T-helper 1 cell treated with Interleukin-12 subunit alpha and Interleukin-12 subunit beta and Interleukin-4 antibody, amounts not matched to agents 30 ng/mL and 1 ng/mL, for 36 hours (primary cell): ENCODE data around the gene APOL6. TPM values are rescaled to one million over a fixed set of nuclear protein-coding genes. Genes with fewer than 3 reads are reported as not detected.
"Not testable (repeated sequence)": the region's sequence is repeated elsewhere in the genome, so short reads cannot be mapped to it uniquely, and the experiment has no call there.

ENCODE experiments used
- intact Hi-C: fragments of 100-400 bp; cut with micrococcal nuclease; formaldehyde crosslinking; loops from one replicate; pipeline ENCODE4 v1.15.1; 2024
- total RNA-seq: library from RNA; stranded (reverse); gene quantifications from 2 replicates; pipeline ENCODE4 v1.2.3, GENCODE V29; 2022

Gene APOL6
- total RNA-seq, 1 donor from 2014 or later: 105 TPM

DNA sequence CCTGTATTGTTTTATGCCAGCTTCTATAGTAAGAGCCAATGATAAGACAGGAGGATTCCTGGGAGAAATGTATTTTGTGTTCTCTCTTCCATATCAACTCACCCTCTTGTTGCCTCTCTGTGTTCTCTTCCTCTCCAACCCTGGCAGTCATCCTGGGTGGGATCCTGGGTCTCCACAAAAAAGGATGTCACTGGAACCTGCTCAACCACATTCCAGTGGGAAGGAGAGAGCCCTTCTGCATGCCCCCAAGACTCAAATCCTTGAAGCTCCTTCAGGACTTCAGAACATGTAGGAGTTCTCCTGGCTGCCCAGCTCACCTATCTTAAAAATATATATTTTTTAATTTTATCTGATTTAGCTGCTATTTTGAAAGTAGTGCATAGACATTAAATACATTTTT lies 26.1 kb downstream of the APOL6 start:
- intact Hi-C loops: no loop called here

DNA sequence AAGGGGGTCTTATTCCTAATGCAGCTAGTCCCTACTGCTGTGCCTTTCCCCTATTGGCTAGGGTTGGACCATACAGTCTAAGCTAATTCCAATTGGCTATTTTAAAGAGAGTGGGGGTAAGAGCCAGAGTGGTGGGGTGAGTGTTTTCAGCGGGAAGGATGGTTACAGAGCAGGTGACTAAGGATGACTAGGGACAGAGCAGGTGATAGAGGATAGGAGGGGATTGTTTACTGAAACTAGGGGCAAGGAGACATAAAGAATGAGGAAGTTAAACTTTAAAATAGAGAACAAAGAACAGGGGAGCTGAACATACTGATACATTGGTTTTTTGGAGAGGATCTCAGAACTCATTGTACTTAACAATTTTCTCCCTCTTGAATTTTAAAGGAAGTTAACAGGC lies 27.8 kb downstream of the APOL6 start:
- intact Hi-C loops: not testable (repeated sequence)

DNA sequence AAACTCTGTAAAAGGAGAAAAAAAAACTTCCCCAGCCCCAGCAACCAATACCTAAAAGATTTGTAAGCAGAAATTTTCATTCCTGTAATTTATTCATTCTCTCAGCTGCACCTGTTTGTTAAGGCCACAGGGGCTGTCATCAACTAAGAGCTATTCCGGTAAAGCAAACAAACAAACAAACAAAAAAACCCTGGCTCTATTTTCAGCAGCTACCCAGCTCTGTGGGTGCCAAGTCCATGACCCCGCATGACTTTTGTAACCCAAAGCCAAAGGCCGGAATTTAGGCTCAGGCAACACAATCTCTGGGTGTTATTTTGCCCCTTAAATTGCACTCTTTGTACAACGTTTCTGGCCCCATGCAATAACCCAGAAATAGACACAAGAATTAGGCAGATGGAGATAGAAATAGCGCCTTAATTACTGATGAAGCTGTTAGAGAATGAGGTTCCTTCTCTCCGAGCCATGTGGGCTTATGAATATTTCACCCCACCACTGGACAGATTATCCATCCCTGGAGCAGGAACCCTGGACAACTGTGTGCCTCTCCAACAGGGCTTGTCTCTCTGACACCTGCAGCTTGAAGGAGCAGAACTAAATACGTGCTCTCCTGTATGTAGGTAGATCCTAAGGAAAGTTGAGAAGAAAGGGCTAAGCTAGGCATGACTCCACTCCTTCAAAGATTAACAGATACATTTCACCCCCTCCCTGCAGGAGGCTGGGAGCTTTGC lies 29.4 kb downstream of the APOL6 start:
- intact Hi-C loops: no loop called here

- intact Hi-C loops: no loop called here
Observed at GRCh38 chr22:35678836-35679235, 30.6 kb downstream of the APOL6 start.

- intact Hi-C loops: not testable (repeated sequence)
Observed at GRCh38 chr22:35679492-35679891, 31.2 kb downstream of the APOL6 start.

DNA sequence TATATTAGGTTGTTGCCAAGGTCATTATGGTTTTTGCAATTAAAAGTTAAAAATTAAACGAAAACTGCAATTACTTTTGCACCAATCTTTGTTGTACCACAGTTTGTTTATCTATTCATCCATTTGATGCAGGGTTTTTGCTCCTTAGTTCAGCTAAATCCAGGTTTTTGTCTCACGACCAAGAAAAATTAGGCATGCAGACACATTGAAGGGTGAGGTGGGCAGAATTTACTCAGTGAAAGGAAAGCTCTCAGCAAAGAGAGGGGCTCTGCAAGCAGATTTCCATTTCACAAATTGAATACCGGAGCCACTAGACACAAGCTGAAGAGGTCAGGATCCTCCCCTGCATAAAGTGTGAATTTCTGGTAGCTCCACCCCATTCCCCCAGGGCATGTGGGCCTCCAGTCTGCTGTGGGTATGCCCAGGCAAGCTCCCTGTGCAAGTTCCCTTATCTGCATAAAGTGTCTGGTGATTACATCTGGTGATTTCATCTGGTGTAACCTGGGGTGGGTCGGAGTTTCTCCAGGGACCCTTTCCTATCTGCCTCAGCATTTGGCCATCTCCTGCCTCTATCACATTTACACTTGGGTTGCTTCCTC lies 33.3 kb downstream of the APOL6 start:
- intact Hi-C loops: no loop called here

DNA sequence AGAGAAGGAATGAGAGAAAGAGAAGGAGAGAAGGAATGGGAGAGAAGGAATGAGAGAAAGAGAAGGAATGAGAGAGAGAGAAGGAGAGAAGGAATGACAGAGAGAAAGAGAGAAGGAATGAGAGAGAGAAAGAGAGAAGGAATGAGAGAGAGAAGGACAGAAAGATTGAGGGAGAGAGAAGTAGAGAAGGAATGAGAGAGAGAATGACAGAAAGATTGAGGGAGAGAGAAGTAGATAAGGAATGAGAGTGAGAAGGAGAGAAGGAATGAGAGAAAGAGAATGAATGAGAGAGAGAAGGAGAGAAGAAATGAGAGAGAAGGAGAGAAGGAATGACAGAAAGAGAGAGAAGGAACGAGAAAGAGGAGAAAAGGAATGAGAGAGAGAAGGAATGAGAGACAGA lies 35.3 kb downstream of the APOL6 start:
- intact Hi-C loops: no loop called here

- intact Hi-C loops: no loop called here
Observed at GRCh38 chr22:35684270-35684700, 36.0 kb downstream of the APOL6 start.

GRCh38 chr22:35684732-35685131 lies 36.5 kb downstream of the APOL6 start:
- intact Hi-C loops: no loop called here

DNA sequence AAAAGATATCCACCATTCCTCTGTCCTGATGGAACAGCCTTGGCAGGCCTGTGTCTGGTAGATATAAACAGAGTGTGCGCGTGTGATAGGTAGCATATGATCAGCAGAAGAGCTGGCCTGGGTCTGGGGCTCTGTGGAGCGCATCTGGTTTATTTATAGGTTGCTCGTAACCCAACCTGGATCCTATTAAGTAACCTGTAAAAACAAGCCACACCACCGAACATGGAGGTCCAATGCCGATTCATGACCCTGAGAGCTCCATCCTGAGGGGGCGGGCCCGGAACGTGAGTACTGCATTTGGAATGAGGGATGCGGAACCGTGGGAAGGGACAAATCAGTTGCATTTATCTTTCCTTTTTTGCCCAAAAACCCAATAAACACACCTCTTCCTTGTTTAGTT lies 37.5 kb downstream of the APOL6 start:
- intact Hi-C loops: no loop called here

GRCh38 chr22:35686298-35686697 lies 38.1 kb downstream of the APOL6 start:
- intact Hi-C loops: no loop called here

DNA sequence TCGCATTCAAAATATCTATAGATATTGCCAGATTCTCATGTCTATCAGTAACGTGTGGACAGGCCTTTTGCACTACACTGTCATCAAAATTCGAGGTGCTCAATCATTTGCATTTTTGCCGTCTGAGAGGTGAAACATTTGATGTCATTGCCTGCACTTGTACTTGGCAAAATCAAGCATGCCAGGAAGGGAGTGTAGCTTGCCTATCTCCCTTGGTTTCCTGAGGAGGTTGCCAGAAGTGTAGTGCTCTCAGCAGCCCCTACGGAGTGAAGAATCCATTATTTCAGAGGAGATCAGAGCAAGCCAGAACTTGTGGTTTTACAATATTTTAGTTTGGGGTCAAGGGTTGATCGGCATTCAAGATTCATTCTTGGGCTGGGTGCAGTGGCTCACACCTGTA lies 39.2 kb downstream of the APOL6 start:
- intact Hi-C loops: no loop called here

DNA sequence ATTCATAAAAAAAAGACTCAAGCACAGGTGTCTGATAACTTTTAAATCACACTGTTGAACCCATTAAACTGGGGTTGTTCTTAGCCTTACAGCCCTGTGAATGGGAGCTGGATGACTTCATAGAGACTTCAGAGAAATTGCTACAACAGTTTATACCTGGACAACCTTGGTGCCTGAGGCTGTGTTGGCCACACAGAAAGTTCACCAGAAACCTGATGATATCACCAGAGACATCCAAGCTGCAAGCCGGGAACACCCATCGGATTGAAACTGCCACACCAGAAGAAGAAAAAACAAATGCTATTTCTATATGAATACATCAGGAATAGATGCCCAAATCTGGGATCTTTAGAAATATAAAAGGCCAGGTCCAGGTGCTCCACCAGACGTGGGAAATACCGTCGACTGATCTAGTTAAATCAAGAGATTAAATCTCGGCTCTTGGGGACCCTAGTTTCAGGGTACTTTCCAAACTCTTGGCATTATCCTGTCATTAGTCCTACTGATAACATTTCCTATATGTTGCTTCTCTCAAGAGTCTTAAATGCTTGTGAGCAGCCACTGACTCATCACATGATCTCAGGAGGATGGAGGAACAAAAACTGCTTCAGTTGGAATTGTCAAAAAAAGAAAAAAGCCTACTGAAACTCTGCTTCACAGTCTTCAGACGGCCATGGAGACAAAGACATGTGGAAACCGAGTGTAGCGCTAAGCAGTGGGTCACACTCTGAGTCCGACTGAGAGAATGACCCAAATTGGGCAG lies 40.8 kb downstream of the APOL6 start:
- intact Hi-C loops: no loop called here

DNA sequence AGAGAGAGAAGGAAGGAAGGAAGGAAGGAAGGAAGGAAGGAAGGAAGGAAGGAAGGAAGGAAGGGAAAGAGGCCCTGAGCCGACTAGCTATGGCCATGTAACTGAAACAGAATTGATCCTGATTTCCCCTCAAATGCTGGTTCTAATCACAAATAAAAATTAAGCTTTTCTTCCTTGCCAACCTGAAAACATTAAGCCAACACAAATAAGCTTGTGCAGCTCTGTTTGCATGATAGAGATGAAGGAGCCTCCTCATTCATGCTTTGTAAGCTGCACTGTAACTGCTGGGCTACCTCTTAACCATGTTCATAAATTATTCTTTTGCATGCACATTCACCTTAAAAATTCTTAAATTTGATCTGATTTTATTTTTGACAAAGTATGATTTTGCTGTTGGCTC lies 41.8 kb downstream of the APOL6 start:
- intact Hi-C loops: no loop called here

DNA sequence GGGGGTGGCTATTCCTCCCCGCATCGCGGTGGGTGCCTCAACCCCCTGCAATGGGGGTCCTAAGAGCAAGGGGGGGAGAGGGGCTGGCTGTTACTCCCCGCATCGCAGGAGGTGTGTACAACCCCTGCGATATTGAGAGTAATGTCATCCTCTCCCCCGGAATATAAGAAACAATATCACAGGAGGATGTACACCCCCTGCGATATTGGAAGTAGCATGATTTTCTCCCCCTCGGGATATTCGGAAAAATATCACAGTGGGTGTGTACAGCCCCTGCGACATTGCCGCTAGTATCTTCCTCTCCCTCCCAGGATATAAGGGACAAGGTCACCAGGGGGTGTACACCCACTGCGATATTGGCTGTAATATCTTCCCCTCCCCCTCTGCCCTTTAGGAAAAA lies 47.0 kb downstream of the APOL6 start:
- intact Hi-C loops: no loop called here

- intact Hi-C loops: no loop called here
Observed at GRCh38 chr22:35697142-35697541, 48.9 kb downstream of the APOL6 start.

- intact Hi-C loops: not testable (repeated sequence)
Observed at GRCh38 chr22:35699852-35700251, 51.6 kb downstream of the APOL6 start.

- intact Hi-C loops: no loop called here
Observed at GRCh38 chr22:35703861-35704584, 55.8 kb downstream of the APOL6 start.

- intact Hi-C loops: no loop called here
Observed at GRCh38 chr22:35705141-35705540, 56.9 kb downstream of the APOL6 start.

- intact Hi-C loops: no loop called here
Observed at GRCh38 chr22:35708453-35708852, 60.2 kb downstream of the APOL6 start.

DNA sequence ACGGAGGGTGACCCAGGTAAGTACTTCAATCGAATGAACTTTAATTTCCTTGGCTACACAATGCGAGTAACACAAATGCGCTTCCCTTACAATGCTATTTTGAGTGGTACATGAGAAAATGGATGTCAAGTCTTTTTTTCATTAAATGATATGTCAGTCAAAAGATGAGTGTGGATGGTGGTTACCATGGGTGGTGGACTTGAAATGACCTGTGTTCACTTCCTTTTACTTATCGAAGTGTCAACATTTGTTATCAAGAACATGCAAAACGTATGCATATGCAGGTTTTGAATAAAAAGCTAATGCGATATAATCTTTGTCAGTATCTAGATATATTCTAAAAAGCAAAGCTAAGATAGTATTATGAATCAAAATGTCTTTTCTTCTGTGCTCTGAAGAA lies 60.7 kb downstream of the APOL6 start:
- intact Hi-C loops: no loop called here

GRCh38 chr22:35711336-35711735 lies 63.1 kb downstream of the APOL6 start:
- intact Hi-C loops: no loop called here
